Right lung (tissue), 5 donors: Measurements from ENCODE around the gene TTLL5. TPM values are rescaled to one million over a fixed set of nuclear protein-coding genes. Genes with fewer than 3 reads are reported as not detected.

Experiments
- DNase-seq, 2 donors: peaks; one replicate each; pipeline ENCODE4 v3.0.0-alpha.2; 2013
- polyA plus RNA-seq, 5 donors: library from polyadenylated mRNA; unstranded; fragments of 120-200 nt; gene quantifications; one replicate each; pipeline versions ENCODE4 v1.2.1 to v1.2.3, GENCODE V29; 2013; ENCODE audit warnings: inconsistent platforms in 1 of 5, low replicate concordance in 1 of 5; ENCODE audit not compliant: insufficient read length in 5 of 5, insufficient read depth in 1 of 5

TTLL5 gene
- polyA plus RNA-seq, 5 donors: 36.6 to 47.6 (median 42.1) TPM

- DNase-seq: no peak
Observed at GRCh38 chr14:75736845-75737485, 75.9 kb downstream of the TTLL5 start.

- DNase-seq: no peak
Observed at GRCh38 chr14:75738192-75738591, 77.1 kb downstream of the TTLL5 start.

- no peak for DNase-seq
Observed at GRCh38 chr14:75742867-75743266, 81.8 kb downstream of the TTLL5 start.

GRCh38 chr14:75747899-75748298, 86.9 kb downstream of the TTLL5 start:
- DNase-seq: no peak

- DNase-seq: no peak
Observed at GRCh38 chr14:75748336-75748735, 87.3 kb downstream of the TTLL5 start.

GRCh38 chr14:75751296-75751695, 90.2 kb downstream of the TTLL5 start:
- no peak for DNase-seq

GRCh38 chr14:75752086-75752485, 91.0 kb downstream of the TTLL5 start:
- no peak for DNase-seq

GRCh38 chr14:75752907-75753594, 92.0 kb downstream of the TTLL5 start:
- DNase-seq: no peak

- no peak for DNase-seq
Observed at GRCh38 chr14:75753696-75754095, 92.7 kb downstream of the TTLL5 start.

- DNase-seq: no peak
Observed at GRCh38 chr14:75757644-75758402, 96.8 kb downstream of the TTLL5 start.

- DNase-seq: no peak
Observed at GRCh38 chr14:75764020-75764419, 103.0 kb downstream of the TTLL5 start.

GRCh38 chr14:75769047-75769685, 108.1 kb downstream of the TTLL5 start:
- no peak for DNase-seq

- no peak for DNase-seq
Observed at GRCh38 chr14:75770635-75771034, 109.6 kb downstream of the TTLL5 start.

- DNase-seq: no peak
Observed at GRCh38 chr14:75771595-75771994, 110.5 kb downstream of the TTLL5 start.

GRCh38 chr14:75773046-75773445, 112.0 kb downstream of the TTLL5 start:
- DNase-seq: no peak

GRCh38 chr14:75781096-75781495, 120.0 kb downstream of the TTLL5 start:
- DNase-seq: no peak

GRCh38 chr14:75783184-75783583, 122.1 kb downstream of the TTLL5 start:
- DNase-seq: no peak

- no peak for DNase-seq
Observed at GRCh38 chr14:75783602-75784313, 122.7 kb downstream of the TTLL5 start.

GRCh38 chr14:75784314-75784686, 123.3 kb downstream of the TTLL5 start:
- DNase-seq: no peak

- no peak for DNase-seq
Observed at GRCh38 chr14:75793806-75794205, 132.8 kb downstream of the TTLL5 start.

GRCh38 chr14:75794615-75795038, 133.6 kb downstream of the TTLL5 start:
- peak; percentile 50 to 75 for DNase-seq

- DNase-seq: no peak
Observed at GRCh38 chr14:75800792-75801191, 139.7 kb downstream of the TTLL5 start.
